Neural progenitor cell (in vitro differentiated cells): ENCODE measurements around the gene PRH1.

Experiments
- EZH2 ChIP-seq: fragments of 200-600 bp; sonication (generic); IDR thresholded peaks from 2 replicates; pipeline ENCODE4 v1.6.1; 2017; ENCODE audit warnings: antibody characterized with exemption, mild to moderate bottlenecking, moderate library complexity
- EZH2phosphoT487 ChIP-seq: fragments of 200-600 bp; sonication (generic); IDR thresholded peaks from 2 replicates; pipeline ENCODE4 v1.6.1; 2017; ENCODE audit warnings: antibody characterized with exemption
- TF ChIP-seq, protein P1 (sequence below): fragments of 200-600 bp; sonication (generic); IDR thresholded peaks from 2 replicates; pipeline ENCODE4 v1.5.1; 2017; ENCODE audit warnings: antibody characterized with exemption, mild to moderate bottlenecking

DNA sequence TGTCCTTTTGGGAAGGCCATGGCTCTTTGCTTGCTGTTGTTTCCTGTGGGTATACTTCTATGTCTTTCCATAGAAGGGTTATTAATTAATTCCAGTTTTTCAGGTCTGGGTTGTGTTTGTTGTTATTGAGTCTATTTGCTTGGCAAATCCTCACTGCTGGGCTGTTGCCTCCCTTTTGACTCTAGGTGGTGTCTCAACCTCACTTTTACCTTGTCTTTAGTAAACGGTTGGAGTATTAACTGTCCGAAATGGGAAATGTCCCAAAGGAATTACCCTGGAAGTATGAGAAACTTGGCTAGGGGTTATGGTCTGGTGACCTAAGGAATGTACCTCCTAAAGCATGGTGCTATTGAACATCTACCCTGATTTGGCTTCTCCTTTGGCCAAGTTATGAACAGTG, 16.7 kb downstream of the PRH1 start:
- TF ChIP-seq, protein P1, sequence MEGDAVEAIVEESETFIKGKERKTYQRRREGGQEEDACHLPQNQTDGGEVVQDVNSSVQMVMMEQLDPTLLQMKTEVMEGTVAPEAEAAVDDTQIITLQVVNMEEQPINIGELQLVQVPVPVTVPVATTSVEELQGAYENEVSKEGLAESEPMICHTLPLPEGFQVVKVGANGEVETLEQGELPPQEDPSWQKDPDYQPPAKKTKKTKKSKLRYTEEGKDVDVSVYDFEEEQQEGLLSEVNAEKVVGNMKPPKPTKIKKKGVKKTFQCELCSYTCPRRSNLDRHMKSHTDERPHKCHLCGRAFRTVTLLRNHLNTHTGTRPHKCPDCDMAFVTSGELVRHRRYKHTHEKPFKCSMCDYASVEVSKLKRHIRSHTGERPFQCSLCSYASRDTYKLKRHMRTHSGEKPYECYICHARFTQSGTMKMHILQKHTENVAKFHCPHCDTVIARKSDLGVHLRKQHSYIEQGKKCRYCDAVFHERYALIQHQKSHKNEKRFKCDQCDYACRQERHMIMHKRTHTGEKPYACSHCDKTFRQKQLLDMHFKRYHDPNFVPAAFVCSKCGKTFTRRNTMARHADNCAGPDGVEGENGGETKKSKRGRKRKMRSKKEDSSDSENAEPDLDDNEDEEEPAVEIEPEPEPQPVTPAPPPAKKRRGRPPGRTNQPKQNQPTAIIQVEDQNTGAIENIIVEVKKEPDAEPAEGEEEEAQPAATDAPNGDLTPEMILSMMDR: peak; percentile 18
- no peak for TF ChIP-seq EZH2
- no peak for TF ChIP-seq EZH2phosphoT487
